ENCODE data around the gene KIAA1217. TPM values are rescaled to one million over a fixed set of nuclear protein-coding genes. Genes with fewer than 3 reads are reported as not detected.

Gene KIAA1217
- total RNA-seq, 4 donors from 2014 or later = 67.3 to 104 (median 89.8) TPM

GRCh38 chr10:24569828-24570657 lies 361.1 kb downstream of the KIAA1217 start:
- intact Hi-C loops (cut with DNase I) = no loop called here

GRCh38 chr10:24570658-24571426 lies 361.9 kb downstream of the KIAA1217 start:
- Histone ChIP-seq H3K4me3 (replicated peaks in 1 of 3) (no peak overlapping the region), H3K27ac (no peak overlapping the region), H3K4me1 (no peaks in the 10 kb centered on the region), H3K36me3 (no peaks in the 10 kb centered on the region), H3K9me3 (no peaks in the 10 kb centered on the region), H3K27me3 (no peaks in the 10 kb centered on the region)
- intact Hi-C loops (cut with DNase I) = no loop called here
- TF ChIP-seq, protein P1, sequence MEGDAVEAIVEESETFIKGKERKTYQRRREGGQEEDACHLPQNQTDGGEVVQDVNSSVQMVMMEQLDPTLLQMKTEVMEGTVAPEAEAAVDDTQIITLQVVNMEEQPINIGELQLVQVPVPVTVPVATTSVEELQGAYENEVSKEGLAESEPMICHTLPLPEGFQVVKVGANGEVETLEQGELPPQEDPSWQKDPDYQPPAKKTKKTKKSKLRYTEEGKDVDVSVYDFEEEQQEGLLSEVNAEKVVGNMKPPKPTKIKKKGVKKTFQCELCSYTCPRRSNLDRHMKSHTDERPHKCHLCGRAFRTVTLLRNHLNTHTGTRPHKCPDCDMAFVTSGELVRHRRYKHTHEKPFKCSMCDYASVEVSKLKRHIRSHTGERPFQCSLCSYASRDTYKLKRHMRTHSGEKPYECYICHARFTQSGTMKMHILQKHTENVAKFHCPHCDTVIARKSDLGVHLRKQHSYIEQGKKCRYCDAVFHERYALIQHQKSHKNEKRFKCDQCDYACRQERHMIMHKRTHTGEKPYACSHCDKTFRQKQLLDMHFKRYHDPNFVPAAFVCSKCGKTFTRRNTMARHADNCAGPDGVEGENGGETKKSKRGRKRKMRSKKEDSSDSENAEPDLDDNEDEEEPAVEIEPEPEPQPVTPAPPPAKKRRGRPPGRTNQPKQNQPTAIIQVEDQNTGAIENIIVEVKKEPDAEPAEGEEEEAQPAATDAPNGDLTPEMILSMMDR (IDR thresholded peaks at IDR 0.05) = no peak
- TF ChIP-seq POLR2A (IDR thresholded peaks at IDR 0.05) = no peak
- 90 to 91% methylated on average over 8 to 9 of the region's 9 CpGs for WGBS, 2 donors
- no peak for DNase-seq

More at GRCh38 chr10:24569828-24570657, 361.1 kb downstream of the KIAA1217 start:
- Histone ChIP-seq H3K27ac (no peak overlapping the region), H3K36me3 (no peaks in the 10 kb centered on the region), H3K4me1 (no peaks in the 10 kb centered on the region), H3K27me3 (no peaks in the 10 kb centered on the region), H3K9me3 (no peaks in the 10 kb centered on the region), H3K4me3 (replicated peaks in 1 of 3) (no peak overlapping the region)
- TF ChIP-seq, protein P1 (IDR thresholded peaks at IDR 0.05) = no peak
- no peak for TF ChIP-seq POLR2A (IDR thresholded peaks at IDR 0.05)
- 79 to 83% methylated on average over 11 to 12 of the region's 12 CpGs for WGBS, 2 donors
- no peak for DNase-seq

- no peak for DNase-seq
- Histone ChIP-seq H3K27me3 (no peaks in the 10 kb centered on the region), H3K9me3 (no peaks in the 10 kb centered on the region), H3K27ac (no peak overlapping the region), H3K4me1 (no peaks in the 10 kb centered on the region), H3K36me3 (no peaks in the 10 kb centered on the region), H3K4me3 (replicated peaks in 1 of 3) (no peak overlapping the region)
- 56 to 73% methylated on average over 5 to 7 of the region's 7 CpGs for WGBS, 2 donors
- intact Hi-C loops (cut with DNase I) = no loop called here
- no peak for TF ChIP-seq POLR2A (IDR thresholded peaks at IDR 0.05)
- TF ChIP-seq, protein P1 (IDR thresholded peaks at IDR 0.05) = no peak
Measured at GRCh38 chr10:24571870-24572450, 363.0 kb downstream of the KIAA1217 start.

- H3K4me1 ChIP-seq = no peaks in the 10 kb centered on the region
- WGBS, 2 donors = 71 to 77% methylated on average over 9 of the region's 9 CpGs
Measured at GRCh38 chr10:24574161-24574560, 365.2 kb downstream of the KIAA1217 start.

More at GRCh38 chr10:24574161-24574560, 365.2 kb downstream of the KIAA1217 start:
- no peaks in the 10 kb centered on the region for H3K27me3 ChIP-seq
- TF ChIP-seq, protein P1 (IDR thresholded peaks at IDR 0.05) = no peak
- no peak for TF ChIP-seq POLR2A (IDR thresholded peaks at IDR 0.05)
- H3K9me3 ChIP-seq = no peaks in the 10 kb centered on the region
- intact Hi-C loops (cut with DNase I) = no loop called here
- no peak overlapping the region for H3K27ac ChIP-seq
- no peaks in the 10 kb centered on the region for H3K36me3 ChIP-seq
- no peak overlapping the region for H3K4me3 ChIP-seq (replicated peaks in 1 of 3)
- DNase-seq = no peak

All from thyroid gland (tissue), 4 donors.